22Rv1 (cell line): ENCODE results near the gene SART1.

Source experiments
- H3K27ac ChIP-seq: fragments of 450-650 bp; 2 replicates; pipeline ENCODE4 v1.5.1; 2017
- CTCF ChIP-seq: fragments of 450-650 bp; IDR thresholded peaks from 2 replicates; pipeline ENCODE4 v1.5.1; 2017; ENCODE audit warnings: mild to moderate bottlenecking
- ZFX ChIP-seq: fragments of 450-650 bp; IDR thresholded peaks from 2 replicates; pipeline ENCODE4 v1.6.1; 2017; ENCODE audit warnings: antibody characterized with exemption, borderline replicate concordance

SART1 gene

GRCh38 chr11:65961267-65962140 lies at the start of gene SART1:
Gene SART1, plus strand, starts transcription at chr11:65961734. Its CDS starts 47 bp downstream, at chr11:65961781.
- H3K27ac ChIP-seq = peak within 1 kb of the TSS; percentile 85
- TF ChIP-seq CTCF (no peak), ZFX (no peak)

GRCh38 chr11:65912845-65913244 lies 48.7 kb upstream of the SART1 start:
- H3K27ac ChIP-seq = no peak overlapping the region
- TF ChIP-seq ZFX (no peak), CTCF (no peak)

GRCh38 chr11:65915101-65915820 lies 46.3 kb upstream of the SART1 start:
- no peak overlapping the region for H3K27ac ChIP-seq
- no peak for TF ChIP-seq CTCF
- TF ChIP-seq ZFX = no peak

GRCh38 chr11:65915821-65916251 lies 45.7 kb upstream of the SART1 start:
- H3K27ac ChIP-seq = no peak overlapping the region
- no peak for TF ChIP-seq ZFX

GRCh38 chr11:65916391-65916790 lies 45.1 kb upstream of the SART1 start:
- TF ChIP-seq CTCF (no peak), ZFX (no peak)
- H3K27ac ChIP-seq = no peak overlapping the region

- no peak overlapping the region for H3K27ac ChIP-seq
- no peak for TF ChIP-seq ZFX
These were observed 44.5 kb upstream of the SART1 start for GRCh38 chr11:65917077-65917433.

GRCh38 chr11:65917434-65918210 lies 43.9 kb upstream of the SART1 start:
- H3K27ac ChIP-seq = peak overlapping the region; percentile 83
- TF ChIP-seq ZFX (no peak), CTCF (no peak)
